NB4 (cell line): Measurements from ENCODE around the gene C5orf15.

Experiments
- DNase-seq: peaks from one replicate; pipeline ENCODE4 v3.0.0; 2010; ENCODE audit warnings: low read depth
- H3K4me3 ChIP-seq: one replicate; pipeline ENCODE4 v1.5.1; 2011; ENCODE audit warnings: mild to moderate bottlenecking, low read depth, low read length, moderate library complexity
- CTCF ChIP-seq: IDR thresholded peaks from one replicate; pipeline ENCODE4 v1.5.1; 2012; ENCODE audit warnings: low read depth, low read length
- MAX ChIP-seq: IDR thresholded peaks from 2 replicates; pipeline ENCODE4 v1.6.1; 2011; ENCODE audit warnings: low read depth, low read length
- MYC ChIP-seq: IDR thresholded peaks from 2 replicates; pipeline ENCODE4 v1.6.1; 2011; ENCODE audit warnings: low read depth, low read length
- POLR2A ChIP-seq: IDR thresholded peaks from 2 replicates; pipeline ENCODE4 v1.6.1; 2011; ENCODE audit warnings: mild to moderate bottlenecking; ENCODE audit not compliant: insufficient read length; ENCODE audit errors: extremely low read depth

The C5orf15 gene

GRCh38 chr5:133918731-133919130, 49.7 kb downstream of the C5orf15 start:
- no peak overlapping the region for H3K4me3 ChIP-seq
- no peak for DNase-seq
- TF ChIP-seq POLR2A = no peak

- H3K4me3 ChIP-seq = no peak overlapping the region
- DNase-seq = no peak
- TF ChIP-seq POLR2A = no peak
- TF ChIP-seq MAX = no peak
- TF ChIP-seq CTCF = no peak
- TF ChIP-seq MYC = no peak
These were observed 50.1 kb downstream of the C5orf15 start for GRCh38 chr5:133918316-133918715.

GRCh38 chr5:133917785-133918184, 50.6 kb downstream of the C5orf15 start:
- no peak overlapping the region for H3K4me3 ChIP-seq
- DNase-seq = no peak
- TF ChIP-seq POLR2A (no peak), MYC (no peak), MAX (no peak), CTCF (no peak)

- DNase-seq = no peak
- no peak overlapping the region for H3K4me3 ChIP-seq
- no peak for TF ChIP-seq MAX
- no peak for TF ChIP-seq POLR2A
- no peak for TF ChIP-seq CTCF
- no peak for TF ChIP-seq MYC
These were observed 51.5 kb downstream of the C5orf15 start for GRCh38 chr5:133916914-133917313.

- no peak for TF ChIP-seq CTCF
- no peak for TF ChIP-seq MYC
- no peak for TF ChIP-seq MAX
- TF ChIP-seq POLR2A = no peak
- DNase-seq = no peak
- H3K4me3 ChIP-seq = no peak overlapping the region
These were observed 51.9 kb downstream of the C5orf15 start for GRCh38 chr5:133916479-133916878.

- no peak overlapping the region for H3K4me3 ChIP-seq
- TF ChIP-seq MYC (no peak), MAX (no peak), POLR2A (no peak), CTCF (no peak)
- no peak for DNase-seq
These were observed 54.0 kb downstream of the C5orf15 start for GRCh38 chr5:133914434-133914833.
